Measurements from ENCODE around the gene TRAF2. TPM values are rescaled to one million over a fixed set of nuclear protein-coding genes. Genes with fewer than 3 reads are reported as not detected.

Gene TRAF2
- total RNA-seq, 1 donor from 2014 or later, result 4.7 TPM

DNA sequence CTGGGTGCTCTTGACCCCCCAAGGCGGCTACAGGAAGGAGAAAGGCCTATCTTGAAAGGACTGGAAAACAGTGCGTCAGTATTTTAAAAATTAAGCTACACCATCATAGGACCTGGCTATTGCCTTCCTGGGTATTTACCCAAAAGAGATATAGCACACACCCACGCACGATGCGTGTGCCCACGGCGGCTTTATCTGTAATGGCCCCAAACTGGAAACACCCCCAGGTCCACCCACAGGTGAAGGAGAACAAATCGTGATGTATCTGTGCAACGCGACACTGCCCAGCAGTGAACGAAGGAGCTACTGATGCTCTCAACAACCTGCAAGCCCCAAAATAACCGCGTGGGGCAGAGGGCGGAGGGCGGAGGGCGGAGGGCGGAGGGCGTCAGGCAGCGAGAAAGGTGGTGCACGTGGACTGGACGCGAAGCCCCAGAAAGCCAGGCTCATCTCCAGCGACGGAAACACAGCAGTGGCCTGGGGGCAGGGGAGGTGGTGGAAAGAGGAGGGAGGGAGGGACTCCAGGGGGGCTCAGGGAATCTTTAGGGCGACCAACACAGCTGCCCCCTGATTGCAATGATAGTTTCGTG is 78.6 kb downstream of the TRAF2 start:
- Histone ChIP-seq H3K36me3 (ENCODE audit: control insufficient read depth in 3 of 3, insufficient read depth in 3 of 3, low read length in 3 of 3) (no peaks in the 10 kb centered on the region), H3K27me3 (ENCODE audit: control insufficient read depth in 3 of 3, insufficient read depth in 3 of 3, low read length in 3 of 3) (peaks cover 7 to 13% (median 8%) of the 10 kb centered on the region in 3 donors), H3K4me1 (ENCODE audit: control insufficient read depth in 3 of 3, insufficient read depth in 3 of 3, low read length in 3 of 3) (peaks cover 3 to 10% (median 9%) of the 10 kb centered on the region in 3 donors), H3K9ac (ENCODE audit: low read depth in 1 of 3, low read length in 3 of 3) (no peak overlapping the region), H3K27ac (ENCODE audit: low read depth, low read length) (no peak overlapping the region), H3K4me3 (ENCODE audit: low read length in 3 of 3) (no peak overlapping the region), H3K9me3 (ENCODE audit: control insufficient read depth in 3 of 3, low read length in 3 of 3) (no peaks in the 10 kb centered on the region)

DNA sequence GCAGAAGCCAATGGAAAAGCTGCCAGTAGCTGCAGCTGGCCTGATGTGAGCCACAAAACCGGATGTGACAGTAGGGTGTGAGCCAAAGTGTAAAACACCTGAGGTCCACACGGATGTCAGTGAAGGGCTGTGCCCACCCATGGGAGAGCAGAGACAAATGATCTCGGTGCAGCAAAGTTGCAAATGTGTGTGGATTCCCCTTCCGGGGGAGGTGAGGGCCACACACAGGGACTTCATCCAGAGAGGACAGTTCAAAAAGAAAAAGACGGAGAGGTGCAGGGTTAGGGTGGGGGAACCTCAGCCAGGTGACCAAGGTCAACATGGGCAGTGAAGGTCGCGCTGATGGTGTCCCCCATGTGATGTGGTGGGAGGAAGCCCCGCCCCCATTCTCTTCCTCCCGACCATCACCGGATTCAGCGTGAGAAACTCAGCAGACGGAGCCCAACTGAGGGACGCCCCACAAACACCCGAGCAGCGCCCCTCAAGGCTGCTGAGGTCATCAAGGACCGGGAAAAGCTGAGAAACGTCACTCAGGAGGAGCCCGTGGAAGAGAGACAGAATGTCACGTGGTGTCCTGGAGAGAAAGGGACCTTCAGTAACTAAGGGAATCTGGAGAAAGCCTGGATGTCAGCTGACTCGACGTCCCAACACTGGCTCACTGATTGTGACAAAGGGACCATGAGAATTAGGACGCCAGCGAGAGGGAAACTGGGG is 79.6 kb downstream of the TRAF2 start:
- peaks cover 7 to 14% (median 13%) of the 10 kb centered on the region in 3 donors for H3K27me3 ChIP-seq (ENCODE audit: control insufficient read depth in 3 of 3, insufficient read depth in 3 of 3, low read length in 3 of 3)
- no peaks in the 10 kb centered on the region for H3K36me3 ChIP-seq (ENCODE audit: control insufficient read depth in 3 of 3, insufficient read depth in 3 of 3, low read length in 3 of 3)
- H3K4me3 ChIP-seq (ENCODE audit: low read length in 3 of 3), result no peak overlapping the region
- H3K4me1 ChIP-seq (ENCODE audit: control insufficient read depth in 3 of 3, insufficient read depth in 3 of 3, low read length in 3 of 3), result peaks cover 2 to 10% (median 9%) of the 10 kb centered on the region in 3 donors
- no peak overlapping the region for H3K27ac ChIP-seq (ENCODE audit: low read depth, low read length)
- no peak overlapping the region for H3K9ac ChIP-seq (ENCODE audit: low read depth in 1 of 3, low read length in 3 of 3)
- no peaks in the 10 kb centered on the region for H3K9me3 ChIP-seq (ENCODE audit: control insufficient read depth in 3 of 3, low read length in 3 of 3)

DNA sequence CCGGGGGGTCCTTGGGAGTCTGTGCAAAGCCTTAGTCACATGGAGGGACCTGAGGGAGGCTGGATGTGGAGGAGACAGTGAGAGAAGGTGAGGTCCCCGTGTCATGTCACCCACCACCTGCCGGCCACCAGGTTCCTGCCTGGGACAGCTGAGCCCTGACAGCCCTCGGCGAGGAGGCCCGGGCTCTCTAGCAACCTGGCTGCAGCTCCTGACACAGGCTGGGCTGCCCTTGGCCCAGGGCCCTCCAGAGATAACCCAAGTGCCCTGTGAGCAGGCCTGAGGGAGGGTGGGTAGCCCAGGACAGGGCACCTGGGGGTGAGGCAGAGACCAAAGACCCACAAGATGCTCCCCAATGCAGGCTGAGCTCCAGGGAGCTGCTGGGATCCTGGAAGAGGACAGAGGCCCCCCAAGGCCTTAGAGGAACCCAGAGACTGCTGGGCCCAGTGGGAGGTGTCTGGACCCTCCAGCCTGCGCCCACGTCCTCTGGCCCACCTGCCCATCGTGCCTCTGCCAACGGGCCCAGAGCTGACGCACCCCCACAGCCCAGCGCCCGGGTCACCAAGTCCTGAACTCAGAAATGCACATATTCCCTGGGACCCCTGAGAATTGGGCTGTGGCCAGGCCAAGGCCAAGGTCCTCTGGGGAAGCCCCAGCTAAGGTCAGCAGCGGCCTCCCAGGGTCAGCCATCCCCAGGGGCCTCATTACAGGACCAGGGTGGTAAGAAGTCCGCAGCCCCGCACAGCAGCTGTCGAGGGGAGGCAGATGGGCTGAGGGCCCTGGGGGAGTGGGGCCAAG is 82.2 kb downstream of the TRAF2 start:
- Histone ChIP-seq H3K4me1 (ENCODE audit: control insufficient read depth in 3 of 3, insufficient read depth in 3 of 3, low read length in 3 of 3) (peaks cover 0 to 5% (median under 1%) of the 10 kb centered on the region in 3 donors), H3K9ac (ENCODE audit: low read depth in 1 of 3, low read length in 3 of 3) (no peak overlapping the region), H3K27ac (ENCODE audit: low read depth, low read length) (no peak overlapping the region), H3K9me3 (ENCODE audit: control insufficient read depth in 3 of 3, low read length in 3 of 3) (no peaks in the 10 kb centered on the region), H3K27me3 (ENCODE audit: control insufficient read depth in 3 of 3, insufficient read depth in 3 of 3, low read length in 3 of 3) (peaks cover 7 to 14% (median 9%) of the 10 kb centered on the region in 3 donors), H3K4me3 (ENCODE audit: low read length in 3 of 3) (no peak overlapping the region), H3K36me3 (ENCODE audit: control insufficient read depth in 3 of 3, insufficient read depth in 3 of 3, low read length in 3 of 3) (no peaks in the 10 kb centered on the region)

DNA sequence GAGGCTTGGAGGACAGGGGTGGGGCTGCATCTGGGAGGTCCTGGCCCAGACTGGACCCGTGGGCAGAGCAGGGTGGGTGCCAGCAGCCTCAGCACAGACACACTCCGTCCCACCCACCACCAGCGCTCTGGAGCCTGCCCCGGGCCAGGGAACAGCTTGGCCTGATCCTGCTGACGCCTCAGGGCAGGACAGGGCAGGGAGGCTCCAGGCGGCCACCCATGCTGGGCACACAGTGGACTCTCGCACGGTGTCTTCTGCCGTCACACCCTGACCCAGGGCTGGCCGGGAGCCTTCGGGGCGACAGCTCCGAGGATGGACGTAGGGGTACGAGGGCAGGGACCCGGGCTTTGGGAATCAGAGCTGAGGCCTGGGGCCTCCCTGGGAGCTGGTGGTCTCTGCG is 82.8 kb downstream of the TRAF2 start:
- peaks cover 0 to 3% (median 0%) of the 10 kb centered on the region in 3 donors for H3K4me1 ChIP-seq (ENCODE audit: control insufficient read depth in 3 of 3, insufficient read depth in 3 of 3, low read length in 3 of 3)
- H3K9me3 ChIP-seq (ENCODE audit: control insufficient read depth in 3 of 3, low read length in 3 of 3), result no peaks in the 10 kb centered on the region
- no peaks in the 10 kb centered on the region for H3K36me3 ChIP-seq (ENCODE audit: control insufficient read depth in 3 of 3, insufficient read depth in 3 of 3, low read length in 3 of 3)
- H3K9ac ChIP-seq (ENCODE audit: low read depth in 1 of 3, low read length in 3 of 3), result no peak overlapping the region
- no peak overlapping the region for H3K27ac ChIP-seq (ENCODE audit: low read depth, low read length)
- no peak overlapping the region for H3K4me3 ChIP-seq (ENCODE audit: low read length in 3 of 3)
- H3K27me3 ChIP-seq (ENCODE audit: control insufficient read depth in 3 of 3, insufficient read depth in 3 of 3, low read length in 3 of 3), result peaks cover 7 to 14% (median 9%) of the 10 kb centered on the region in 3 donors

DNA sequence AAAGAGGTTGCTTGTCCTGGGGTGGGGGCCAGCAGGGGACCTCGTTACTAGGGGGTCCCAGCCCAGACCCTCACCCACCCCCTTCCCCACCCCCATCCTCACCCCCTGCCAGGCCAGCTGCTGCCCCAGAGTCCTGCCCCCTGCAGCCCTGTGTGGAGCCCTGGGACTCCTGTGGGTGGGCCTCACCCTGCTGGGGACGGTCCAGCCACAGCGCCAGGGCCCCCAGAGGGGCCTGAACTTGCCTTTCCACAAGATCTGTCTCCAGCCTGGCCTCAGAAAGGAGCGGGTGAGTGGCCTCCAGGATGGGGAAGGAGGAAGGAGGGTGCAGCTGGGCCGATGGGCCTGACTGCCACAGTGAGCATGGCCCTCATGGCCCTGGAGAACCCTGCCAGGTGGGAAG is 83.5 kb downstream of the TRAF2 start:
- H3K4me1 ChIP-seq (ENCODE audit: control insufficient read depth in 3 of 3, insufficient read depth in 3 of 3, low read length in 3 of 3), result peaks cover 0 to 2% (median 0%) of the 10 kb centered on the region in 3 donors
- no peak overlapping the region for H3K9ac ChIP-seq (ENCODE audit: low read depth in 1 of 3, low read length in 3 of 3)
- H3K4me3 ChIP-seq (ENCODE audit: low read length in 3 of 3), result no peak overlapping the region
- H3K36me3 ChIP-seq (ENCODE audit: control insufficient read depth in 3 of 3, insufficient read depth in 3 of 3, low read length in 3 of 3), result no peaks in the 10 kb centered on the region
- peaks cover 7 to 14% (median 9%) of the 10 kb centered on the region in 3 donors for H3K27me3 ChIP-seq (ENCODE audit: control insufficient read depth in 3 of 3, insufficient read depth in 3 of 3, low read length in 3 of 3)
- no peaks in the 10 kb centered on the region for H3K9me3 ChIP-seq (ENCODE audit: control insufficient read depth in 3 of 3, low read length in 3 of 3)
- H3K27ac ChIP-seq (ENCODE audit: low read depth, low read length), result no peak overlapping the region

DNA sequence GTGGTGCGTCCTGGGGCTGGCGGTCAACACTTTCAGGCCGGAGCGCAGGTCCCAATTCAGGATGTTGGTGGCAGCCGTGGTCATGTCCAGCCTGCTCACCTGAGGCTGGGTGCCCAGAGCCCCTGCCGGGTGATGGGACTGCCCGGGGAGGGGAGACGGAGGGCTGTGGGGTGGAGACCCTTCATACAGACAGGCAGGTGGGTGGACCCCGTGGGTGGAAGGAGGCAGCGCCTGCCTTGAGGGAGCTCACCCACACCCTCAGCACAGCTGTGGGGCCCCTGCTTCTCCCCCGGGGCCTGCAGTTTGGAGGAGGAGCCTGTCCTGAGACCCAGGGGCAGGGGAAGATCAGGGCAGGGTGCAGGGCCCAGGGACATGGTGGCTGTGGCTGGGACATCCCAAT is 84.0 kb downstream of the TRAF2 start:
- peaks cover 0 to 7% (median 2%) of the 10 kb centered on the region in 3 donors for H3K4me1 ChIP-seq (ENCODE audit: control insufficient read depth in 3 of 3, insufficient read depth in 3 of 3, low read length in 3 of 3)
- no peak overlapping the region for H3K9ac ChIP-seq (ENCODE audit: low read depth in 1 of 3, low read length in 3 of 3)
- no peaks in the 10 kb centered on the region for H3K9me3 ChIP-seq (ENCODE audit: control insufficient read depth in 3 of 3, low read length in 3 of 3)
- H3K4me3 ChIP-seq (ENCODE audit: low read length in 3 of 3), result no peak overlapping the region
- H3K27ac ChIP-seq (ENCODE audit: low read depth, low read length), result no peak overlapping the region
- no peaks in the 10 kb centered on the region for H3K36me3 ChIP-seq (ENCODE audit: control insufficient read depth in 3 of 3, insufficient read depth in 3 of 3, low read length in 3 of 3)
- H3K27me3 ChIP-seq (ENCODE audit: control insufficient read depth in 3 of 3, insufficient read depth in 3 of 3, low read length in 3 of 3), result peaks cover 7 to 14% (median 9%) of the 10 kb centered on the region in 3 donors

DNA sequence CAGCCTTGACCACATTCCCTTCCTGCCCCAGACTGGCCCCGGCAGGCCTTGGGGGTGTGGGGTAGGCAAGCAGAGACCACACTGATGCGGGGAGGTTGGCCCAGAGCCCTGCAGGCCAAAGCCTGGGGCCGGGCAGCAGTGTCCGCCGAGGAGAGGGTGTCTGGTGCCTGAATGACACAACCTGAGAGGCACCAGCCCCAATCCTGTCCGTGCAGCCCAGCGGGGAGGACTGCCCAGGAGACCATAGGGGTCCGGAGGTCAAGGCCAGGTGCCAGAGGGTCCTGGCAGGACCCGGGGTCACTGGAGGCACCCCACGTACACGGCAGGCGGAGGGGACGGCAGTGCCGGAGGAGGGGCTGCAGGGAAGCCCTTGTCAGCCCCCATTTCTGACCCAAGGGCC is 85.4 kb downstream of the TRAF2 start:
- Histone ChIP-seq H3K9ac (ENCODE audit: low read depth in 1 of 3, low read length in 3 of 3) (no peak overlapping the region), H3K27me3 (ENCODE audit: control insufficient read depth in 3 of 3, insufficient read depth in 3 of 3, low read length in 3 of 3) (peaks cover 0 to 6% (median 0%) of the 10 kb centered on the region in 3 donors), H3K36me3 (ENCODE audit: control insufficient read depth in 3 of 3, insufficient read depth in 3 of 3, low read length in 3 of 3) (no peaks in the 10 kb centered on the region), H3K27ac (ENCODE audit: low read depth, low read length) (no peak overlapping the region), H3K4me3 (ENCODE audit: low read length in 3 of 3) (no peak overlapping the region), H3K9me3 (ENCODE audit: control insufficient read depth in 3 of 3, low read length in 3 of 3) (no peaks in the 10 kb centered on the region), H3K4me1 (ENCODE audit: control insufficient read depth in 3 of 3, insufficient read depth in 3 of 3, low read length in 3 of 3) (peaks cover 0 to 15% (median 14%) of the 10 kb centered on the region in 3 donors)

DNA sequence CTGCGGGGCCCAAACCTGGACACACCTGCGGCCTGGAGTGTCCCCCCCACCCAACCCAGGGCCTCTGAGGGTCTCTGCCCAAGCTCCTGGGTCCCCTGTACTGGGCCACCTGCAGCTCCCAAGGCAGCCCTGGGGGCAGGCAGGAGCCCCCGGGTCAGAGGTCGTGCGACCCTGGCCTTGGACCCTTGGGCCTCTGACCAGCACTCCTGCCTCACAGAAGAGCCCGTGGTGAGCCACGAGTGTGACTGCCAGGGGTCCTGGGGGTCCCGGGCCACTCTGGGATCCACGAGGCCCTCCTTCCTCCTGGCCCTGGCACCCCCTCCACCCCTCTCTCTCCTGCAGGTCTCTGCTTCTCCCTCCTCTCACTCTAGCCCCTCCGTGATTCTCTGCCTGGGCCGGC is 86.0 kb downstream of the TRAF2 start:
- no peak overlapping the region for H3K9ac ChIP-seq (ENCODE audit: low read depth in 1 of 3, low read length in 3 of 3)
- no peak overlapping the region for H3K27ac ChIP-seq (ENCODE audit: low read depth, low read length)
- peaks cover under 1 to 20% (median 18%) of the 10 kb centered on the region in 3 donors for H3K4me1 ChIP-seq (ENCODE audit: control insufficient read depth in 3 of 3, insufficient read depth in 3 of 3, low read length in 3 of 3)
- H3K9me3 ChIP-seq (ENCODE audit: control insufficient read depth in 3 of 3, low read length in 3 of 3), result no peaks in the 10 kb centered on the region
- no peak overlapping the region for H3K4me3 ChIP-seq (ENCODE audit: low read length in 3 of 3)
- no peaks in the 10 kb centered on the region for H3K36me3 ChIP-seq (ENCODE audit: control insufficient read depth in 3 of 3, insufficient read depth in 3 of 3, low read length in 3 of 3)
- H3K27me3 ChIP-seq (ENCODE audit: control insufficient read depth in 3 of 3, insufficient read depth in 3 of 3, low read length in 3 of 3), result peaks cover 0 to 6% (median 6%) of the 10 kb centered on the region in 3 donors

DNA sequence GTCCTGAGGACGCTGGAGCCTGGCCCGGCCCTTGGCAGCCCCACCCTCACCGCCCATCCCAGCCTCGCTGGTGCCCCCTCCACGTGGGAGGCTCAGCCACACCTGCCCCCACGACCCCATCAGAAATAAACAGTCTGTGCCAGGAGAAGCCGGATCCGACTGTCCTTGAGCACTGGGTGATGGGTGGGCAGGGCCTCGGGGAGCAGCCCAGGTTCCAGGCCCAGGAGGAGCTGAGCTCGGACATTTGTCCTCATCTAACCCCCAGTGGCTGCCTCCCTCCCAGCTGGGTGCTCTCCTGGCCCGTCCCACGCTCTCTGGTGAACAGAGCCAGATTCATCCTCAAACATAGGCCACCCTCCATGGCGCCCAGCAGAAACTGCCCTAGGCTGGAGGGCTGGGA is 86.4 kb downstream of the TRAF2 start:
- H3K27me3 ChIP-seq (ENCODE audit: control insufficient read depth in 3 of 3, insufficient read depth in 3 of 3, low read length in 3 of 3), result peaks cover 0 to 8% (median 6%) of the 10 kb centered on the region in 3 donors
- no peak overlapping the region for H3K4me3 ChIP-seq (ENCODE audit: low read length in 3 of 3)
- H3K27ac ChIP-seq (ENCODE audit: low read depth, low read length), result no peak overlapping the region
- no peaks in the 10 kb centered on the region for H3K36me3 ChIP-seq (ENCODE audit: control insufficient read depth in 3 of 3, insufficient read depth in 3 of 3, low read length in 3 of 3)
- H3K4me1 ChIP-seq (ENCODE audit: control insufficient read depth in 3 of 3, insufficient read depth in 3 of 3, low read length in 3 of 3), result peaks cover 2 to 24% (median 21%) of the 10 kb centered on the region in 3 donors
- H3K9ac ChIP-seq (ENCODE audit: low read depth in 1 of 3, low read length in 3 of 3), result no peak overlapping the region
- H3K9me3 ChIP-seq (ENCODE audit: control insufficient read depth in 3 of 3, low read length in 3 of 3), result no peaks in the 10 kb centered on the region

All from skeletal muscle tissue (tissue), 4 donors.